Renal cortical epithelial cell (primary cell): ENCODE data around the gene MEA1. TPM values are rescaled to one million over a fixed set of nuclear protein-coding genes. Genes with fewer than 3 reads are reported as not detected.

Experiments used
- DNase-seq: peaks from one replicate; pipeline ENCODE4 v3.0.0-alpha.2; 2011; ENCODE audit warnings: low read depth
- total RNA-seq: library from RNA; depleted of rRNA; stranded (reverse); fragments of >200 nt; gene quantifications from 2 replicates; pipeline ENCODE4 v1.2.3, GENCODE V29; 2014

The MEA1 gene
- total RNA-seq, 1 donor from 2014 or later: 38.3 TPM

GRCh38 chr6:43038727-43039126, 25.0 kb upstream of the MEA1 start:
- DNase-seq: no peak

DNA sequence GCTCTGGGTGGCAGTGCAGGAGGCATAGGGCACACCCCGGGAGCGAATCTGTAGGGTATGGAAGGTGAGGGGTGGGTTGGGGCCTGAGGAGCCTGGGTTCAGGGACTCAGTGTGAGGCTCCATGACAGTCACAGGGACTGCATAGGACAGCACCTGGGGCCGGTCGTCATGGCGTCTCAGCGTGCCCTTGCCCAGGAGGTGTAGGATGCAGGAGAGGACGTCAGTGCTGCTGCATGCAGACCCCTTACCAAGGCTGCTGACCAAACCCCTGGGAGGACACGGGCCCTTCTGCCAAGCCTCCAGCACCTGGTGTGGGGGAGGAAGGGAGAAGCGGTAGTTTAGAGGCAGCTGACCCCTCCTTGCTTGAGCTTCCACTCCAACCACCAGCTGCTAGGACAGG, 24.0 kb upstream of the MEA1 start:
- DNase-seq: no peak

DNA sequence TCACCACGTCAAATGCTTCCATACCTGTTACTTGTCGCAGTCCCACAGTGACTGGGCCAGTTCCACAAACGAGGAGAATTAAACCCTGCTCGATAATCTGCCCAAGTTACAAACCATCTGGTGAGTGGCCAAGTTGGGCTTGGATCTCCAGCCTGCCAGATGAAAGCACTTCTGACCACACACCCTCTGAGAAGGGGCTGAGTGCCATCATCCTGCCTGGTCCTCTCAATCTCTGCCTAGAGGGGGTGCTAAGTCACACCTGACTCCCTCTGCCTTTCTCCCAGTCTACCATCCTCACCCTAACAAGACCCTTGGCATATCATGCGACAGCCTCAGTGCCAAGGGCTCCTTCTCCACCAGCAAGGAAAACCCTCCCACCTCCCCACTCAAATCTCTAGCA, 23.5 kb upstream of the MEA1 start:
- no peak for DNase-seq

- no peak for DNase-seq
Measured at GRCh38 chr6:43036712-43037111, 23.0 kb upstream of the MEA1 start.

- no peak for DNase-seq
Measured at GRCh38 chr6:43035495-43036194, 21.9 kb upstream of the MEA1 start.

DNA sequence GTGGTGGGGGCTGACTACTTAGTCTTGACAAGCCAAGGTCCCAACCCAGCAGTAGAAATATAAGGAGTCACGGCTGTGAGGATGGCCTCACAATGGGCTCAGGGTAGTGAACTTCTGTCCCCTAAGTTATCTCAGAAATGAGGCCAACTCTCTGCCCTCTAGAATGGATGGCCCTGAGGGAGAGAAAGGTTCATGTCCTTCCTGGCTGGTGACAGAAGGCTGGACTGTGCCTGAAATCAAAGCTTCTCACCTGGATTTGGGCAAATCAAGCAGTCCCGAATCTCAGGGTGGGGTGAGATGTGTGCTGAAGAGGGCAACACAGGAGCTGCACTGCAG, 20.4 kb upstream of the MEA1 start:
- no peak for DNase-seq

DNA sequence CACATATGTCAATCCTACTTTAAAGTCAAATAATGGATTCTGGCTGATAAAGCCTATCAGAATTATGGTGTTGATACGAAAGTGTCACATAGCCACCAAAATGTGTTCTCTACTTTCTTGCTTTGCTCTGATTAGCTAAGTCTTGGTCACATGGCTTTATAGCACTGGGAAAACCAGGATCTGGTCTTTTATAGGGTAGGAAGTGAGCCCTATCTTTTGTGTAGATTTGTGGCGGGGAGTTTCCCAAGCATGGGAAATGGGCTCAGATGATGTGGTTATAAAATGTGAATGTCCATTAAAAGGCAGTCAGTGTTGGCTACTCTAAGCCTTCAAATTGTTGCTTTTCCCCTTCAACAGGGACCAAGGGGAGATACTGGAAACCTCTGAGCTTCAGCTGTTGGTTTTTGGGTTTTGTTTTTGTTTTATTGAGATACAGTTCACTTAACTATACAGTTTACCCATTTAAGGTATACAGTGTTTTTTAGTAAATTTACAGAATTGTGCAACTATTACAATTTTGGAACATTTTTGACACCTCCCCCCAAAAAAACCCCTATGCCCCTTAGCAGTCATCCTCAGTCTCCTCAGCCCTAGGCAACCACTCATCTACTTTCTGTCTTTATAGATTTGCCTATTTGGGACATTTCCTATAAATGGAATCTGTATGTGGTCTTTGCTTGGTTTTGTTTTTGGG, 19.9 kb upstream of the MEA1 start:
- DNase-seq: no peak

- DNase-seq: no peak
Measured at GRCh38 chr6:43032326-43032725, 18.6 kb upstream of the MEA1 start.

DNA sequence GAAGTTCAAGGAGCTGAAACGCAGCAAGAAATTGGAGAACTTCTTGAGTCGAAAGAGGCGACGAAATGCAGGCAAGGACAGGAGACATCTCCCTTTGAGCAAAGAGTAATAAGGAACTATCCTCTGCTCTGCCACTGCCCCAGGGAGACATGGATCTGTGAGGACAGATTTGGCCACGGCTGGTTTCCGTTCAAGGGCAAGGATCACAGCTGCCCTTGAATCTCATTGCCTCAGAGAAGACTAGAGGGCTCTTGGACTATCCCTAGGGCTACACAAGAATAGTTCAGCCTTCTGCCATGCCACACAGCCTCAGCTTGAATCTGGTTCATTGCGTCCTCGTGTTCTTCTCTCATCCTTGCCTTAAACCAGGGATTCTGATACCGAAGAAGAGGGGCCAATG, 15.4 kb upstream of the MEA1 start:
- no peak for DNase-seq

GRCh38 chr6:43026365-43026764, 12.6 kb upstream of the MEA1 start:
- DNase-seq: no peak

- no peak for DNase-seq
Measured at GRCh38 chr6:43024436-43024835, 10.7 kb upstream of the MEA1 start.

DNA sequence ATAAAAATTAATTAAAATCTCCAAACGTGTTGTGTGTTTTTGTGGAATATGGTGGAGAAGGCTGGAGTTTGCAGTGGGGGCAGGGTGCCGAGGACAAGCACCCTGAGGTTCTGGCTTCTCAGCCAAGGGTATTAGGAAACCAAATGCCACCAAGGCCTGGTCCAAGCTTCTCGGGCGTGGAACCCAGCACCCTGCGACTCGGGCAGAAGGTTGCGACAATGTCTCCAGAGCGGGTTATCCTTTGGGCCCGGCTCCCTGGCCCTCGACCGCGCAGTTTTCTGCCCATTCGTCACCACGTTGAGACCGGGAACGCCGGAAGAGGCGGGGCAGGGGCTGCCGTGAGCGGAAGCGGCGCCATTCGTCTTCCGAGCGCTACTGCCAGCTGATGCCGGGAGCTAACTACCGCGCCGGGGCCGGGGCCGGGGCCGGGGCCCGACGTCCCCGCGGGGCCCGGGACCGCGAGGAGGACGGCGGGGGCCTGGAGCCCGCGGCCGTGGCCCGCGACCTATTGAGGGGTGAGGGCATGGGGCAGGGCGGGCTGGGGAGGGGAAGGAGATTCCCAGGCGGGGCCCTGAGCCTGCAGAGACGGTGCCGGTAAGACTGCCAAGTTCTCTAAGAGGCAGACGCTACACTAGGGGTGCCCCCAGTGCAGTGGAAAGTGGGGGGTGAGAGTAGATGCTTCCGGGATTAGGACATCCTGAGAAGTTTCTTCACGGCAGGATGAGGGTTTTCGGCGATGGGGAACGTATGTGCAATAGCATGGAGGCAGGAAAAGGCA, 7.7 kb upstream of the MEA1 start, which contains the start of gene RRP36:
RRP36 (plus strand) TSS at position 354 of the 778 bp plus-strand sequence; CDS start at position 386, 32 bp downstream.
- peak; percentile 29 for DNase-seq

GRCh38 chr6:43020847-43021246, 7.1 kb upstream of the MEA1 start:
- no peak for DNase-seq

DNA sequence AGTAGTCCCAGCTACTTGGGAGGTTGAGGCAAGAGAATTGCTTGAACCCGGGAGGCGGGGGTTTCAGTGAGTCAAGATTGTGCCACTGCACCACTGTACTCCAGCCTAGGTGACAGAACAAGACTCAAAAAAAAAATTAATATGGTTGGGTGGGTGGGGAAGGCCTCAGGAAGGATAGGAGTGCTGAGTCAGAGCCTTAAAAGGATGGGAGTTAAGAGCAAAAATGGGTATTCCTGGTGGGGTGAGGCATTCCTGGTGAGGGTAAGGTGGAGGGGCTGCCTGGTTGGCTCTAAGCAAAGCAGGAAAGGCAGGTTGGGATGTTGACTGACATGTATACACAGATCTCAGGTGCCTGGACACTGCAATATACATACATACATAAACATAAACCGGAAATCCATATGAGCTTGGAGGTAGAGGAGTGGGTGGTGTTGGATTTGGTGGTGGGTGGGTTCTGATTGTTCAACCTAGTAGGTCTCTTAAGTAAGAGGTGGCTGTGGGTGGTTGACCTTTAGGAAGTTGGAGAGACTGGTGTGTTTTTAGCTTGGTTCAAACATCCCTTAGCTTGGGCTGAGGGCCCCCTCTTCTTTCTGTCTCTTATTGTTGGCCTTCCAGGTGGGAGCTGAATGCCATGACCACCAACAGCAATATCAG, 6.4 kb upstream of the MEA1 start:
- DNase-seq: no peak

DNA sequence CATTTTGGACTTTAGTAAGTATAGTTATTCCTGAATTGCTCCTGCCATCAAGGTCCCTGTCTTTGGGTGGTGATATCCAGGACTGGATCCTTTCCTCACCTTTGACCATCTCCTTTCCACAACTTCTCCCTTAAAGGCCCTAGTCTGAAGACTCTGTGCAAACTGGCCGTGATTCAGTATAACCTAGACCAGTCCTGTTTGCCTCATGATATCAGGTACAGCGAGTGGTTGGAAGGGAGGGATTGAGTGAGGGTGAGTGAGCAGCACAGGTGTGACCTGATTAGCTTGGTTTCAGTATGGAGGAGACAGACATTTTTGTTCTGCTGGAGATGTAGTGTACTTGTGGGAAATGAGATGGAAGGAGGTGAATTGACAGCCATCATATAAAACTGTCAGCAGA, 5.4 kb upstream of the MEA1 start:
- no peak for DNase-seq

DNA sequence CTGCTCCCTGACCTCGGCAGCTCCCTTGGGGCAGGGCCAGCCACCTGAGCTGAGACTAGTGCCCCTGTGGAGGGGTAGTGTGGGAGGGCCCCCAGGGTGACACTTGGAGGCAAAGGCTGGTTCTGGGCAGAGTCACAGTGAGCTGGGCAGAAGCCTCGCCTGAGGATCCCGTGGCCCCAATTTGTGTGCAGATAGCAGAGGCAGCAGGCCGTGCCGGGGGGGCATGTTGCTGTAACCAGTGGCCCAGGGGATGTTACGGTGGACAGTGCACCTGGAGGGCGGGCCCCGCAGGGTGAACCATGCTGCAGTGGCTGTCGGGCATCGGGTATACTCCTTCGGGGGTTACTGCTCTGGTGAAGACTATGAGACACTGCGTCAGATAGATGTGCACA, 3.2 kb upstream of the MEA1 start:
- DNase-seq: no peak

GRCh38 chr6:43016176-43016942, 2.6 kb upstream of the MEA1 start:
- DNase-seq: no peak

DNA sequence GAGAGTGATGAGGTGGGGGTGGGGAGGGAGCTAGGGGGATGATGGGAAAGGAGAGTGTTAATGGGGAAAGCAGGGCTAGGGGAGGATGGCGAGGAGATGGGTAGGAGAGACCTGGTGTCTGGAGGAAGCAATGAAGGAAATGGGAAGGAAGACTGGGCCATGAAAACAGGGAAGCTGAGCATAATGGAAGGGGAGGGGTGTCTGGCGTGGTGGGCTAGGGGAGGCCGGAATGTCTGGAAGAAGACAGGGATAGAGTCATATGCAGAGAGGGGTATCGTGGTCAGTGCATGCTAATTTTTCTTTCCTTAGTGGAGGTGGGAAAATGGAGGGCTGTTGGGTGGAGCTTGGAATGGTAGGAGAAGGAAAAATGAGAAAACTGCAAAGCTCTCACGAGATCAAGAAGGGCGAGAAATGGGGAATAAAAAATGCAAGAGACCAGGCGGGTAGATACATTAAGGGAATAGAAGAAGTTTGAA, 726 bp upstream of the MEA1 start:
- peak; percentile 43 for DNase-seq

DNA sequence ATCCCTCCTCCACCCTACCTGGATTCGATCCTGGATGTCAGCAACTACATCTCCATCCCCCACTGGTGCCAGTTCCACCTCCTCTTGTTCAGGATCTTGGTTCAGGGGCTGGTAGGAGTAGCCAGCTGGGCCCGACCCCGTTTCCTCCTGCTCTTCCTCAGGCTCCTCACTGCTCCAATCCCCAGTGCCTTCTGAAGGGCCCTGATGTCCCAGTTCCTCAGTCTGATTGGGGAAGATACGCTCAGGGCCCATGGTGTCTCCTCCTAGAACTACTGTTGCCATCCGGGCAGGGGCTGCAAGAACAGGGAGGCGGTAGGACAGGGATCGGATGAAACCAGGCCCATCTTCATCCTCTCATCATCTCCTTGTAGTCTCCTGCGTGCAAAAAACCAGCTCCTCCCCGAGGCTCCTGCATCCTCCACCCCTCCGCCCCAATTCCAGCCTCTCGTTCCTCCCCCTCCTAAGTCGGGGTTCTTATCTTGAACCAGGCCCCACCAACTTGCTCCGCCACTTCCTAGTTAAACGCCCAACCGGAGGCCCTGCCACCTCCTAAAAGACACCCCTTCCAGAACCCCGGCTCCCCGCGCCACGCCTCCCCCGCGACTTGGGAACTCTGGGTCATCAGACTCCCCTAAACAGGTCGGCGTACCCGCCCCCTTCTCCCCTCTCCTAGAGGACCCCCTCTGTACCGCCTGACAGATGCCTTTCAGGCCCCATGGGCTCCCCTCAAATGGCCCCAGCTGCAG, 476 bp downstream of the MEA1 start:
- no peak for DNase-seq

DNA sequence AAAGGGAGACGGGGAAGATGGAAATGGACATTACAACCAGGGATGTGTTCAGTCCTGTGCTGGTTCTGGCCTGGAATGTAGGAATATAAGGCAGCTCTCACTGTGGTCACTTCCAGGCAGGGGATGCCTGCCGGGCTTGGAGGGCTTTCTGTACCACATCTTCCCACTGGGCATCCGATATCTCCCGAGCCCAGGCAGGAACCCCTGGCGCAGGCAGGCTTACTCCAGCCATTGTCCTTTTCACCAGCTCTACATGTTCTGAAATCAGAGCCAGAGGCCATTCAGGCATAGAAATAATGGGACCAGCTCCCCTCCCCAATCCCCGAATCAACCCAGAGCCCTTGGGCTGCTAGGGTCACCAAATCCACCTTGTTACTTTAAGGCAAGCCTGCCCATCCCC, 1.4 kb downstream of the MEA1 start:
- DNase-seq: no peak

DNA sequence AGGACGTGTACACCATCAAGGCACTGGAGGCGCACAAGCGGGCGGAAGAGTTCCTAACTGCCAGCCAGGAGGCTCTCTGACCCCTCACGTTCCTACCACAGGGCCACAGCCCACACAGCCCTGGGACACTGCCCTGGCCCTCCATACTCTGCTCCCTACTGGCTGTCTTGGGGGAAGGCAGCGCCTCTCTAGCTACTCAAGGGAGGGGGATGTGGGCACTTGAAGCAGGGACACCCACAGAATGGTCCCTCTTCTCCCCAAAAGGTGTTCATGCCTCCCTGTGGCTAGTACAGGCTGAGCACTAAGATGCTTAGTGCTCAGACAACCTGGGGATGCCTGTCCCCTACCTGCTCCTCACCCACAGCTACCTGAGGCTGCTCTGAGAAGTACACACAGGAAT, 2.5 kb downstream of the MEA1 start:
- no peak for DNase-seq
